ENCODE measurements around the gene CAND1.

The CAND1 gene

GRCh38 chr12:67268896-67269632, at the start of gene CAND1:
TSS of gene CAND1 (plus strand) at chr12:67269358. CDS start at chr12:67269718, 360 bp downstream.
- DNase-seq (ENCODE audit: low spot score): peak; percentile 94

- no peak for DNase-seq (ENCODE audit: low spot score)
Measured at GRCh38 chr12:67220065-67220464, 49.1 kb upstream of the CAND1 start.

- no peak for DNase-seq (ENCODE audit: low spot score)
Measured at GRCh38 chr12:67222302-67222701, 46.9 kb upstream of the CAND1 start.

- no peak for DNase-seq (ENCODE audit: low spot score)
Measured at GRCh38 chr12:67223225-67223624, 45.9 kb upstream of the CAND1 start.

GRCh38 chr12:67237231-67237630, 31.9 kb upstream of the CAND1 start:
- DNase-seq (ENCODE audit: low spot score): no peak

GRCh38 chr12:67239061-67239460, 30.1 kb upstream of the CAND1 start:
- no peak for DNase-seq (ENCODE audit: low spot score)

GRCh38 chr12:67241482-67241881, 27.7 kb upstream of the CAND1 start:
- no peak for DNase-seq (ENCODE audit: low spot score)

GRCh38 chr12:67243260-67243659, 25.9 kb upstream of the CAND1 start:
- DNase-seq (ENCODE audit: low spot score): no peak

- no peak for DNase-seq (ENCODE audit: low spot score)
Measured at GRCh38 chr12:67245571-67245970, 23.6 kb upstream of the CAND1 start.

GRCh38 chr12:67251012-67251411, 18.1 kb upstream of the CAND1 start:
- DNase-seq (ENCODE audit: low spot score): no peak

- DNase-seq (ENCODE audit: low spot score): no peak
Measured at GRCh38 chr12:67254372-67255026, 14.7 kb upstream of the CAND1 start.

- no peak for DNase-seq (ENCODE audit: low spot score)
Measured at GRCh38 chr12:67256649-67257048, 12.5 kb upstream of the CAND1 start.

- DNase-seq (ENCODE audit: low spot score): no peak
Measured at GRCh38 chr12:67263471-67263870, 5.7 kb upstream of the CAND1 start.

GRCh38 chr12:67268335-67268895, 743 bp upstream of the CAND1 start:
- peak; percentile 95 for DNase-seq (ENCODE audit: low spot score)

- peak; percentile 40 for DNase-seq (ENCODE audit: low spot score)
Measured at GRCh38 chr12:67269633-67270573, 745 bp downstream of the CAND1 start.

GRCh38 chr12:67270622-67271021, 1.5 kb downstream of the CAND1 start:
- DNase-seq (ENCODE audit: low spot score): no peak

GRCh38 chr12:67271976-67272375, 2.8 kb downstream of the CAND1 start:
- no peak for DNase-seq (ENCODE audit: low spot score)

GRCh38 chr12:67274186-67274585, 5.0 kb downstream of the CAND1 start:
- peak; percentile 3 for DNase-seq (ENCODE audit: low spot score)

GRCh38 chr12:67275380-67275913, 6.3 kb downstream of the CAND1 start:
- DNase-seq (ENCODE audit: low spot score): no peak

- no peak for DNase-seq (ENCODE audit: low spot score)
Measured at GRCh38 chr12:67276421-67276820, 7.3 kb downstream of the CAND1 start.

- no peak for DNase-seq (ENCODE audit: low spot score)
Measured at GRCh38 chr12:67279637-67280036, 10.5 kb downstream of the CAND1 start.

- no peak for DNase-seq (ENCODE audit: low spot score)
Measured at GRCh38 chr12:67280088-67280487, 10.9 kb downstream of the CAND1 start.

Measured in germinal center (tissue), 1 donor.